Urinary bladder (tissue), 4 donors: ENCODE measurements around the gene LRTM2. TPM values are rescaled to one million over a fixed set of nuclear protein-coding genes. Genes with fewer than 3 reads are reported as not detected.

Source experiments
- DNase-seq: peaks from one replicate; pipeline ENCODE4 v3.0.0-alpha.2; 2015; ENCODE audit errors: extremely low spot score
- H3K27ac ChIP-seq: one replicate; pipeline ENCODE4 v1.5.1; 2013; ENCODE audit warnings: low read depth, mild to moderate bottlenecking, moderate library complexity
- H3K36me3 ChIP-seq: one replicate; pipeline ENCODE4 v1.6.1; 2013; ENCODE audit warnings: mild to moderate bottlenecking, moderate library complexity; ENCODE audit not compliant: insufficient read depth
- H3K4me1 ChIP-seq: one replicate; pipeline ENCODE4 v1.6.1; 2013; ENCODE audit warnings: mild to moderate bottlenecking, moderate library complexity; ENCODE audit not compliant: insufficient read depth
- H3K4me3 ChIP-seq: one replicate; pipeline ENCODE4 v1.5.1; 2013; ENCODE audit warnings: low read depth, low read length
- WGBS: extraction: QIAGEN DNeasy Blood & Tissue Kit; methylation state at CpG from one replicate; pipeline ENCODE4 v1.1.7; 2013; 5-methylcytosine and 5-hydroxymethylcytosine counted together
- polyA plus RNA-seq: library from polyadenylated mRNA; stranded (reverse); fragments of 200-250 nt; gene quantifications from one replicate; pipeline ENCODE4 v1.2.3, GENCODE V29; 2013
- total RNA-seq: library from RNA; depleted of rRNA; stranded (reverse); fragments of >200 nt; gene quantifications from one replicate; pipeline ENCODE4 v1.2.3, GENCODE V29; 2014
- donor health status: healthy with polysubstance abuse.
- donor health status: healthy.

Gene LRTM2
- total RNA-seq (not detected), polyA plus RNA-seq (not detected)

DNA sequence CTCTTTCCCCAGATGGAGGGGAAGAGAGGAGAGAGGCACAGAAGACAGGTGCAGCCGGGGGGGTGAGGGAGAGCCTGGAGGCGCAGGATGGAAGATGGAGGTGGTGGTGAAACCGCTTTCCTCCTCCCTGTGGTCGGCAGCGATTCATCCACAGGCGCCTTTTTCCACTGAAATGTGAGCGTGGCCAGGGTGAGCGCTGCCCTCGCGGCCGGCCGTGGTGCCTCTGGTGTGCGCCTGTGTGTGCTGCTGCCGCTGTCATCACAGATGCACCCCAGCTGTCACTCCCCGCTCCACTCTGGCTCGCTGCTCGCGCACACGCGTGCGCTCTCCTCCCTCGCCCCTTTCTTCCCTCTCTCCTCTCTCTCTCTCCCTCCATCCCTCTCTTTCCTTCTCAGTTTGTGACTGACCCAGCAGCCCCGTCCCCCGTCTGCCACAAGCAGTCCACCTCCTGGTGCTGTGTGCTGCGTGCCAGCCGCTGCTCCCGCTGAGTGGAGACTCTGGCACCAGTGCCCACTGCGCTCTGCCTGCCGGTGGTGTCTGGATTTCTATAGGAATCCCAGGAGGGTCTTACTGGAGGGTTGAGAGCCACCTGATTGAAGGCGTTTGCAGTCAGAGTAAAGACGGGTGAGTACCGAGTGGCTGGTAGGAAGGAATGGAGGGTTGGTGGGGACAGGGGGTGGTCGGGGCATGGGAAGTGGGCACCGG, at the start of gene LRTM2:
Gene LRTM2 (plus strand): TSS at position 375 of the 705 bp plus-strand sequence. CDS start 7,584 bp downstream, outside the sequence.
- DNase-seq: no peak
- 9% methylated on average over 34 of the region's 34 CpGs for WGBS
- H3K36me3 ChIP-seq: no peaks in the 10 kb centered on the region
- no peak within 1 kb of the TSS for H3K27ac ChIP-seq
- H3K4me1 ChIP-seq: no peaks in the 10 kb centered on the region
- H3K4me3 ChIP-seq: no peak within 1 kb of the TSS

DNA sequence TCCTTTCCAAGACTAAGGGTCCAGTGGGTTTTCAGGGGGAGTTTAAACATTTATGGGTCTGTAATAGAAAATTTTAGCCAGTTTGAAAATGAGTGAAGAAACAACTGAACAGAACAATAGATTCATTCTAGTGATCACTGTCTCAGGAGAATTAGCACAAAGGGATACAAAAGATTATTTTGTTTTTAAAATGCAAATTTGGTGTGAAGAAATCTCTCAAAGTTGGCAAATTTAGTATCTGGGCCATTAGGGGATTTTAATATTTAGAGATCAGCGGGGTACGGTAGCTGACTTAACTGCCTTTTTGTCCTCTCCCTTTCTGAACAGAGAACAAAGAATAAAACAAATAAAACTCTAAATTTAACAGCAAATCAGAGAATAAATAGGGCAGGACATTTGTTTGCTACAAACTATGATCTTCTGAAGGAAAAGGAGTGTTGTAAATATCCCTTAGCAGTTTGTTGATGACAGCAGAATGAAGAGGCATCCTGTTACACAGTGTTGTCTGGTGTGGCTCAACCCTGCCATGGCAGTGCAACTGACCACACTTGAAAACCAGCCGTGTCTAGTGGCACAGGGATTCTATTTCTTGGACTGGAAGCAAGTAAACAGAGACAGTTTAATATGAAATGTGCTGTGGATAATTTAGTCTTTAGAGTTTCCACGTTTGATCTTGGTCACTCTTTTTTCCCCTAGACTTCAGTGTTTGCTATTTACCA, 46.3 kb upstream of the LRTM2 start:
- H3K4me3 ChIP-seq: no peak overlapping the region
- DNase-seq: no peak
- no peaks in the 10 kb centered on the region for H3K4me1 ChIP-seq
- H3K27ac ChIP-seq: no peak overlapping the region
- no peaks in the 10 kb centered on the region for H3K36me3 ChIP-seq
- WGBS: 83% methylated on average over 4 of the region's 4 CpGs

DNA sequence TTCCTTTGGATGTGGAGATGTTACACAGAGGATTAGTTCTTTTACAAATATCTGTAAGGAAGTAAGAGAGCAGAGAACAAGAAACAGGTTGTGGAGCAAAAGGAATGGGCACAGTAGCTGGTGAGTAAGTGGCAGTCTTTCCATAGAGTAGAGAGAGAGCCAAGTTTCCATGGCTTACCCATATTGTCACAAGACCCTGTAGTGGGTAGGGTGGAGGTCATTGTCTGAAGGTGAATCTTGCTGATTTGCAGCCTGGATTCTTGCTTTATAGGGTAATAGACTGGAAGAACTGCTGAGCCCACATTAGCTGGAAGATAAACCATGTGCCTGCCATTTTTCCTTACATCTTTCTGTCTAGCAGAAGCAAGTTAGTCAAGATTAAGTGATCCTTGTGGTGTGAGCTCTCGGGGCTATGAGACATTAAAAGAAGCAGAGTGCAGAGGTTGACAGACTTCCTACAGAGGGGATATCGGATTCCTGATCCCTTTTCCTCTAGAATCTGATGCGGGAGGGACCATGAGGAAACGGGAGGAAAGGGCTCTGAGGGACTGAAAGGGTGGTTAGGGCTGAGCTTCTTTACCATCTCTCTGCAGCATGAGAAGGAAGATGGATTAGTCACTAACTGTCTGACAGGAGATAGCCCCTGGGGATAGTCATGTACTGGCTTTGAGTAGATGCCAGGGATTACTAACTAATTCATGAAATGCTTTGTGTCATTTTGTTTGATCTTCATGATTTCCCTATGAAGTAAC, 44.0 kb upstream of the LRTM2 start:
- no peaks in the 10 kb centered on the region for H3K4me1 ChIP-seq
- no peaks in the 10 kb centered on the region for H3K36me3 ChIP-seq
- no peak overlapping the region for H3K27ac ChIP-seq
- H3K4me3 ChIP-seq: no peak overlapping the region
- no peak for DNase-seq
- WGBS: 84% methylated on average over 4 of the region's 4 CpGs

DNA sequence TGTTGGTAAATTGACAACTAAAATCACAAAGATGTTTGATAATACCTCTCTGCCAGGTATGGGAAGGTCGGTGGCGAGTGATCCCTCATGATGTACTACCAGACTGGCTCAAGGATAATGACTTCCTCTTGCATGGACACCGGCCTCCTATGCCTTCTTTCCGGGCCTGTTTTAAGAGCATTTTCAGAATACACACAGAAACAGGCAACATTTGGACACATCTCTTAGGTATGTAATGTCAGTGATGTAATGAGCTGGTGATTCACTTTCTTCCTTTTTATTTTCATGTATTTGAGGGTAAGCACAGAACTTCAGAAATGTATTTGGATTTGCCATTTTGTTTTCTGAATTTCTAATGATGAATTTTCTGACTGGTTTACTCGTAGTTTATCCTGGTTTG, 42.6 kb upstream of the LRTM2 start:
- Histone ChIP-seq H3K4me1 (no peaks in the 10 kb centered on the region), H3K36me3 (no peaks in the 10 kb centered on the region), H3K27ac (no peak overlapping the region), H3K4me3 (no peak overlapping the region)
- no peak for DNase-seq
- 93% methylated on average over 5 of the region's 5 CpGs for WGBS

DNA sequence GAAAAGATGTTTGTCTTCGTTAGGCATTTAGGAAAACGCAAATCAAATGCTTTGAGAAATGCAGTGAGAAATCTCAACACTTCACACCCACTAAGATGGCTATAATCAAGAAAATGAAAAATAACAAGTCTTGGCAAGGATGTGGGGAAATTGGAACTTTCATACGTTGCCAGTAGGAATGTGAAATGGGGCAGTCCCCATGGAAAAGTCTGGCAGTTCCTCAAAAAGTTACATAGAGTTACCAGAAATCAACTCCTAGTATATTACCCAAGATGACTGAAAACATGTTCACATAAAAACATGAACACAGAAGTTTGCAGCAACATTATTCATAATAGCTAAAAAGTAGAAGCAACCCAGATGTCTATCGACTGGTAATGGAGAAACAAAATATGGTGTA, 41.5 kb upstream of the LRTM2 start:
- 86% methylated on average over 4 of the region's 4 CpGs for WGBS
- Histone ChIP-seq H3K4me1 (no peaks in the 10 kb centered on the region), H3K4me3 (no peak overlapping the region), H3K27ac (no peak overlapping the region), H3K36me3 (no peaks in the 10 kb centered on the region)
- DNase-seq: no peak

DNA sequence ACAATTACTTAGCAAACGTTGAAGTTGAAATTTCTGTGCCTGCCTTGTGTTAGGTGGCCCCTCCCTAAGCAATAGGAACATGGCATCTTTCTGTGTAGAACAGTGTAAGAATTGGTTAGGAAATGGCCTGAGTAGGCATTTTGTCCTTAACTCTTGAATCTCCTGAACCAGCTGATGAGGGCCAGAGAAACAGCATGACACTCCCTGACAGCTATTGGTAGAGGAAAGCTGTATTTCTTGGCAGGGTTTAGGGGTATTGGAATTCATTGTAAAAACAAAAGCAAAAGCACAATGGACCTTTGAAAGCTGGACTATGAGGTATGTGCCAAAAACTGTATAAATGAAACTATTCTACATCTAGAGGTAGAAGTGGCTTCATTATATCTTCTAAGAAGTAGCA, 40.6 kb upstream of the LRTM2 start:
- H3K27ac ChIP-seq: no peak overlapping the region
- WGBS: 68% methylated on average over 1 of the region's 1 CpG
- no peak for DNase-seq
- no peak overlapping the region for H3K4me3 ChIP-seq
- no peaks in the 10 kb centered on the region for H3K36me3 ChIP-seq
- no peaks in the 10 kb centered on the region for H3K4me1 ChIP-seq

DNA sequence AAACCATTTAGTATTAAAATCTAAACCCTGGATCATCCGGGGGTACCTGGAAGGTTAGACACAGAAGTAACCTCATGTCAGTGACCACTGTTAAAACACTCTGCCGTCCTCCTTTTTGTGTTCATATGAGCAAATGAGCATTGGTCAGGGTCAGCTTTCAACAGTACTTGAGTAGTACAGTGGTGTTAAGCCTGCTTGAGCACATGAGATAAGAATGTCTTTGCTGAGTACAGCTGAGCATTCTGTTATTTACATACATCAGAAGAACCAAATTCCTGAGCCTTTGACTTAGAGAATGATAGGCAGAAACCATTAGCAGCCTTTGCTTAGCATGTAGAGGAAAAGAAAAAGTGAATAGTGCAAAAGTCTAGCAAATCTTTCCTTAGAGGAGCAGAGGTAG, 38.6 kb upstream of the LRTM2 start:
- no peak for DNase-seq
- Histone ChIP-seq H3K36me3 (no peaks in the 10 kb centered on the region), H3K4me3 (no peak overlapping the region), H3K27ac (no peak overlapping the region), H3K4me1 (no peaks in the 10 kb centered on the region)
- WGBS: 49% methylated on average over 2 of the region's 2 CpGs

DNA sequence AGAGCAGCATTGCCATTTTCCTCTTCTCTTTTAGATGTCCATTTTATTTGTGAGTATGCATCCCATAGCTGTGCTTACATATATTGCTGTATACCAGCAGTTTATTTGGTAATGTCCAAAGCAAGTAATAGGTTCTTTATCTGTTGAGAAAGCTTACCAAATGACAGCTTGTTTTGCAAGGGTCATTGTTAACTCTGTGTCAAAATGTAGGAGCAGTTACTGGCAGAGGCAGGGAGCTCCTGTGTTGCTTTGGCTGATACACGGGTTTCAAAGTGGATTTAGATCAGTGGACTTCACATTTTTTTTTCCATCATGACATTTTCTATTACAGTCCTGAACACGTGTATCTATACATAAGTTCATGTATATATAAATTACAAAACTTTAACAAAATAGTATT, 38.1 kb upstream of the LRTM2 start:
- H3K4me1 ChIP-seq: no peaks in the 10 kb centered on the region
- WGBS: 70% methylated on average over 2 of the region's 2 CpGs
- no peaks in the 10 kb centered on the region for H3K36me3 ChIP-seq
- H3K27ac ChIP-seq: no peak overlapping the region
- no peak overlapping the region for H3K4me3 ChIP-seq
- no peak for DNase-seq

DNA sequence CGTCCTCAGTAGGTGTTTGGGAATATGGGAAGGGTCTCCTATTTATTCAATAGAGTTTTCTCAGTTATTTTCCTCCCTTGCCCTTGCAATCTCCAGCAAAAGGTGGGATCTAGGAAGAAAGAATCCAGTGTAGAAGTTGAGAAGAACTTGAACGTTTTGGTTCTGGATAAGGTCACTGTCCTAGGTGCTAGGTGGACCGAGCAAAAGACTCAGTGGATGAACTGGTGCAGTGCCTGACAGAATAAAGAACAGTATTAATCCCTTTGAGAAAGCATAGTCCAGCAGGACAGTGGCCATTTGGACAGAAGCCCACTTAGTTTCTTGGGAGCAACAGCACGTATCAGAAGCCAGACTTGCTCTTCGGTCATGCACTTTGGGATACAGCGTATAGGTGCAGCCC, 32.7 kb upstream of the LRTM2 start:
- DNase-seq: no peak
- no peaks in the 10 kb centered on the region for H3K4me1 ChIP-seq
- 59% methylated on average over 6 of the region's 6 CpGs for WGBS
- H3K27ac ChIP-seq: no peak overlapping the region
- no peak overlapping the region for H3K4me3 ChIP-seq
- no peaks in the 10 kb centered on the region for H3K36me3 ChIP-seq

DNA sequence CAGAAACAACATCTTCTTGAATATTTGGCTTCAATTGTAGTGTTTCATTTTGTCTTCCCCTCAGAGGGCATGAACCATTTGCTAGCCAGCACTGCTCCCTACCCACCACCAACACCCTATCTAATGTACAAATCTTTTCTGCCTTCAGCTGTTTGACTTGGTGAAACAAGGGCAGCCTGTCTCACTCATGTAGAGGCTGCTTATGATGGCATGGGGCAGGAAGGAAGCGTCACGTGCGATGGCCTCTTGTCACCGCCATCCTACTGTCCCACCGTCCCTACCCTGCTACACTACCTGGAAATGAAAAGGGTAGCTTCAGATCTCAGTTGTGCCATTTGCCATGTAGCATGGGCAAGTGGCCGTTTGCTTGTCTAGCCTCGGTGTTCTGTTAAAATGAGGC, 29.9 kb upstream of the LRTM2 start:
- Histone ChIP-seq H3K4me3 (no peak overlapping the region), H3K36me3 (no peaks in the 10 kb centered on the region), H3K4me1 (no peaks in the 10 kb centered on the region), H3K27ac (no peak overlapping the region)
- DNase-seq: no peak
- 78% methylated on average over 7 of the region's 7 CpGs for WGBS

DNA sequence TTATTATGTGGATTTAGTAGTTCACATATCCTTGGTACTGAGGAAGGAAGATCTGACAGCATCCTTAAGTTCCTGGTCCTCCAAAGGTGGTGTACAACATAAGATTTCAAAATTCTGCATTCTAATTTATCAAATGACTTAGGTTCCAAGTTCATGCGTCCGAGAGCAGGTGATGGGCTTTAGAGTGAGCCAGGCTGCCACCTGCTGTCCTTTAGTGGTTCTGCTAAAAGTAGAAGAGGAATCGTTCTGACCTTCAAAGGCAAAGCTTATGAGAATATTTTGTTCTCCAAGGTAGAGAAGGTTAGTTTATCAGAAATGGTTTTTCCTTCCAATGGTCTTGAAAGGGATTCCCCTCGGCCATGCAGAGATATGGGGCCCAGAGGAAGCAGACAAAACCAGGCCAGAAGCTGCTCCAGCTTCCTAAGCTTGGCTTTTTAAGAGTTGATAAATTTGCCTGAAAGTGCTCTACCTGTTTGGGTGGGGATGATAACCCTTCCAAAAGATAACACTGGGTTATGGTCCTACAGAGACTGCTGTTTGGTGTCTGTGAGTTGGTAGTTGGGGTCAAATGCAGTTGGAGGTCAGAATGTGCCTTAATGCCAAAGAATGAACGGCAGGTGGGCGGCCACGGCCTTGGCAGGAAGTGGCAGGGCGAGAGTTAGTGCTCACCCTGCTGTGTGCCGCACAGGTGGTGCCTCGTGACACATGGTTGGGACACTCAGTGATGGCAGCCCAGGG, 29.1 kb upstream of the LRTM2 start:
- Histone ChIP-seq H3K4me3 (no peak overlapping the region), H3K4me1 (no peaks in the 10 kb centered on the region), H3K36me3 (no peaks in the 10 kb centered on the region), H3K27ac (no peak overlapping the region)
- 51% methylated on average over 10 of the region's 10 CpGs for WGBS
- peak; percentile 45 for DNase-seq

DNA sequence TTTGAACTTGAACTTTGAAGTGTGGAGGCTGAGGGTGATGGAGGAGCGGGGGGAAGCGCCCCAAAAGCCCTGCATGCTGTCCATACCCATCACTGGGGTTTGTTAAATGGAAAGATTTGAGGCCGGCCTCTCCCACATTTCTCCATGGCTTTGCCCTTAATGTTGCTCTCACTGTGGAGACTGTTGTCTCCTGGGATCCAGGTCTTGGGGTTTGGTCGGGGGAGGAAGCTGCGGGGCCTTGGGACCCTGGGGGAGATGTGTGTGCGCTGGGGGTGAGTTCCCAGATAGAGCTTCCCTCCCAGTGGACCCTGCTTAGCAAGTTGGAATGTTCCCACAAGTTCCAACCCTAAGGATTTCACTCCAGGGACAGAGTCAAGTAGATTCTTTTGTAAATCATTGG, 28.0 kb upstream of the LRTM2 start:
- H3K27ac ChIP-seq: no peak overlapping the region
- H3K4me3 ChIP-seq: no peak overlapping the region
- no peaks in the 10 kb centered on the region for H3K4me1 ChIP-seq
- DNase-seq: no peak
- H3K36me3 ChIP-seq: no peaks in the 10 kb centered on the region
- WGBS: 86% methylated on average over 6 of the region's 6 CpGs

DNA sequence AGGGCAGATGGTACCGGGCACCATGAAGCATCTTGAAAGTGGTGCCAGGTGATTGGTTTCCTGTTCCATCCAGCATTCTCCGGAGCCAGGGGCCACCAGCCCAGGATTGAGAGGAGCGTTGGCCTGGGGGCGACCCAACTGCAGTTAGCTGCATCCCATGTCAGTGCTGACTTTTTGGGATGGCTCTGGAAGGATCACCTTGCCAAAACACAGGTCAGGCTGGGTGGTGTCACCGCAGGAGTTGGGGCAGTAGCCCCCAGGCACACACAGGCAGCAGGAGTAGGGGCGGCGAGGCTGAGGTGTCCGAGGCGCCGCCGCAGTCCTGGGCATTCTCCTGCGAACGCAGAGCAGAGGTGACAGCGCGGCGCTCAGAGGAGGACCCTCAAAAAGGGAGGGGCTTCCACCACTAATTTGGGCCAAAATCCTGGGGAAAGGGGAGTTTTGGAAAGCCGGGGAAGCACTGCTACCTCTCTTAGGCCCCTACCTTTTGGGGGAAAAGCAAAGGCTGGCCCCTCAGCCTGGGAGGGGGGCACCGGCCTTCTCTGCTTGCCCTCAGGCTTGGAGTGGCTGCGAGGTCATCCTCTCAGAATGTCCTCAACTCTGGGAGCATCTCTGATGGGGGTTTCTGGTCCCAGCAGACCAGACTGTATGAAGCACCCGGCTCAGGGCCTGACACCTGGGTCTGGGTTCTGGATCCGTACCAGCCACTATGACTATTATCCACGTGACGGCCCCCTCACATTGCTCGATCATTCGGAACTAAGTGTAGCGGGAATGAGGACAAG, 26.7 kb upstream of the LRTM2 start:
- no peak overlapping the region for H3K4me3 ChIP-seq
- H3K36me3 ChIP-seq: no peaks in the 10 kb centered on the region
- WGBS: 91% methylated on average over 26 of the region's 26 CpGs
- DNase-seq: no peak
- no peak overlapping the region for H3K27ac ChIP-seq
- H3K4me1 ChIP-seq: no peaks in the 10 kb centered on the region
